NCI-H1694 treated with DMSO at 0.1 percent for 48 hours (cell line): ENCODE measurements around the gene SETD2.
"Not testable (repeated sequence)": the region's sequence is repeated elsewhere in the genome, so short reads cannot be mapped to it uniquely, and the experiment has no call there.

ENCODE experiments used
- DNase-seq: peaks from one replicate; lab custom pipeline; 2025; lab: John Stamatoyannopoulos, UW

SETD2 gene

GRCh38 chr3:47149339-47149933 lies 14.5 kb downstream of the SETD2 start:
- no peak for DNase-seq

GRCh38 chr3:47145272-47145671 lies 18.6 kb downstream of the SETD2 start:
- DNase-seq = no peak

- DNase-seq = no peak
These were observed 20.8 kb downstream of the SETD2 start for GRCh38 chr3:47143068-47143467.

- not testable (repeated sequence) for DNase-seq
These were observed 21.4 kb downstream of the SETD2 start for GRCh38 chr3:47142536-47142935.

- not testable (repeated sequence) for DNase-seq
These were observed 22.9 kb downstream of the SETD2 start for GRCh38 chr3:47140973-47141461.

DNA sequence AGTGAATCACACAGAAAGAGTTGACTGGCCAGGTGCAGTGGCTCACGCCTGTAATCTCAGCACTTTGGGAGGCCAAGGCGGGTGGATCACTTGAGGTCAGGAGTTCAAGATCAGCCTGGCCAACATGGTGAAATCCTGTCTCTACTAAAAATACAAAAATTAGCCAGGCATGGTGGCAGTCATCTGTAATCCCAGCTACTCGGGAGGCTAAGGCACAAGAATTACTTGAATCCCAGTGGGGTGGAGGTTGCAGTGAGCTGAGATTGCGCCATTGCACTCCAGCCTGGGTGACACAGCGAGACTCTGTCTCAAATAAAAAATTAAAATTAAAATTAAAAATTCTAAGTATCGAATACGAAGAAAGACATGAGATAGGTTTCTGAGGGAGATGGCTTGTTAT lies 23.4 kb downstream of the SETD2 start:
- DNase-seq = not testable (repeated sequence)

DNA sequence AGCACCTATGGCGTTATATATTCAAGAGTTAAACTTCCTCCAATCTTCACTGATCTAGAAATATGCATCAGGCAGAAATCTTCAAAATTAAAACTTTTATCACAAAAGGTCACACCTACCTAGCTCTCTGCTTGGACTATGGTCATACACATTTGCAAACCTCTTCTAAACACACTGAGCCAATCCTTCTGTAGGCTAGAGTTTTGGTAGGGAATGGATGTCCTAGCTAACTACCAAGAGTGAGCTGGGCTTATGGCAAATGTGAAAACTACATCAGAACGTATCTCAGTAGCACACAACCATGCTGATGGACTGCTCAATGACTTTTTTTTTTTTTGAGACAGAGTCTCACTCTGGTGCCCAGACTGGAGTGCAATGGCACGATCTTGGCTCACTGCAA lies 29.6 kb downstream of the SETD2 start:
- no peak for DNase-seq

DNA sequence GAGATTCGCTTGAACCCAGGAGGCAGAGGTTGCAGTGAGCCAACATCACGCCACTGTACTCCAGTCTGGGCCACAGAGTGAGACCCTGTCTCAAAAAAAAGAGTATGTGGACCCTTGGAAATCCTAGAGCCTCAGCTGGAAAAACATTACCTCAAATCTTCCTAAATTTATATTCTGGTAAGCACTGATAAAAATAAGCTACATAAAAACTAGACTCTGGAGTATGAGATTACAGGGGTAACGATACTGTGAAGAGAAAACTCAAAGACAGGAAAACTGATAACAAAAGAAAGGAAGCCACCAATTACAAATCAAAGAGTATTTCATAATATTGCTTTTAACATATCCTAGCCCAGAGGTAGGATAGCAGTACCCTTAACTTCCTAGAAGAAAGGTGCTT lies 30.3 kb downstream of the SETD2 start:
- no peak for DNase-seq

DNA sequence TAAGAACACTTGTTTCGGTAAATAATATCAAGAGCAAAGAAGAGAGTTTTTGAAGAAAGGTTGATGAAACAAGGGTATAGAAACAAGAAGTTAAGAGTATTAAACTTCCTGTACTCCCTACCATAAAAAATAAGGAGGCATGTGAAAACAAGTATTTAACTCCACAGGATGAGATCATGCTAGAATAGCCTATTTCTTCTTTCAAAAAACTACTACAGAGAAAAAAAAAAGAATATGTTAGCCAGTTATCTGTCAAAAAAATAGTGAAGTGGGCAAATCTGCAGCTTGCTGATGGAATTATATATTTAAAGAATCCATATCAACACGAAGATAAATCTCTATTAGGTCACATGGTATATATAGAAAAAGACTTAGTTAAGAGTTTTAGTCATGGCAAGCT lies 33.4 kb downstream of the SETD2 start:
- no peak for DNase-seq

GRCh38 chr3:47128137-47128536 lies 35.8 kb downstream of the SETD2 start:
- no peak for DNase-seq

DNA sequence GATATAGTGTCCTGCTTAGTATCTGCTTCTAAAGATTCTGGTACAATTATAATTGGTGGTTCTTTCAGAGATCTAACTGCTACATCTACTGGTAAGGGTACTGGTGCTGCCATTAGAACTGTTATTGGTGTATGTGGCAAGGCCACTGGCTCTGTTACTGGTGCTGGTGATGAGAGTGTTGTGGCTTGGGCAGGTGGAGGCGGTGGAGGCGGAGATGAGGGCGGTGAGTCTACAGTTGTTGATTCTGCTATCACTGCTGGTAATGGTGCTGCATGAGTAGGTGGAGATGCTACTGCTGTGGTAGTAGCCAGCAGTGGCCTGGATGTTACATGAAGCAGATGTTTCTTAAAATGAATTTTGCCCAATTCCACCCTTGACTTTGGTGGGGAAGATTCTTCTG lies 40.1 kb downstream of the SETD2 start:
- no peak for DNase-seq

DNA sequence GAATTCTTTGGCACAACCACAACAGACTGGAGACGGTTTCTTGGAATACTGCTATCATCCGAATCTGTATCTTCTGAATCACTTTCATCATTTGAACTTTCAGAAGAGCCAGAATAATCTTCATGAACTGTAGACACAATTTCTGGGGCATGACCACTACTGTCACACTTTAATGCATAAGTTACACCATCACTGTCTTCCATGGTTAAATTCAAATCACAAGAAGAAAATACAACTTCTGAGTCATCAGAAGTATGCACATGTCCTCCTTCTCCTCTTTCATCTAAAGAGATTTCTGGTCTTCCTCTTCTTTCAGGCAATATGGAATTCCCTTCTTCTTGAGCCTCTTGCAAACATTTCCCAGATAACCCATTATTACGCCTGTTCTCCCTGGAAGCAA lies 42.5 kb downstream of the SETD2 start:
- no peak for DNase-seq

DNA sequence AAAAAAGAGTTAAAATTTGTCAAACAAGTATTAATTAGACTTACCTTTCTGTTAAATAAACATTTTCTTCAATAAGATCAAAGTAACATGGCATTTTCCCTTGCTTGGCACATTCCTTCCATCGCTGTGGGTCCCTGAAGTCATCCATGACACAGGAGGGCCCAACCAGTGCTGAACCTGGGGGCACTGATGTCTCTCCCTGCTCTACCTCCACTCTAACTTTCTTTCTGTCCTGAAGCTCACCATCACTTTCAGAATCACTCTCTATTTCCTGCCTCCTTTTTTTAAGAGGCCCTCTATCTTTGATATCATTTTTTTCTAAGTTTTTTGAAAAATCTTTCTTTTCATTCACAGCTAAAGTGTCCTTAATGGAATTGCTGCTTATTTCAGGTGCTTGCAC lies 43.8 kb downstream of the SETD2 start:
- DNase-seq = no peak

GRCh38 chr3:47119387-47119786 lies 44.5 kb downstream of the SETD2 start:
- not testable (repeated sequence) for DNase-seq

GRCh38 chr3:47117807-47118364 lies 46.0 kb downstream of the SETD2 start:
- DNase-seq = no peak

- DNase-seq = not testable (repeated sequence)
These were observed 48.4 kb downstream of the SETD2 start for GRCh38 chr3:47115524-47115923.

DNA sequence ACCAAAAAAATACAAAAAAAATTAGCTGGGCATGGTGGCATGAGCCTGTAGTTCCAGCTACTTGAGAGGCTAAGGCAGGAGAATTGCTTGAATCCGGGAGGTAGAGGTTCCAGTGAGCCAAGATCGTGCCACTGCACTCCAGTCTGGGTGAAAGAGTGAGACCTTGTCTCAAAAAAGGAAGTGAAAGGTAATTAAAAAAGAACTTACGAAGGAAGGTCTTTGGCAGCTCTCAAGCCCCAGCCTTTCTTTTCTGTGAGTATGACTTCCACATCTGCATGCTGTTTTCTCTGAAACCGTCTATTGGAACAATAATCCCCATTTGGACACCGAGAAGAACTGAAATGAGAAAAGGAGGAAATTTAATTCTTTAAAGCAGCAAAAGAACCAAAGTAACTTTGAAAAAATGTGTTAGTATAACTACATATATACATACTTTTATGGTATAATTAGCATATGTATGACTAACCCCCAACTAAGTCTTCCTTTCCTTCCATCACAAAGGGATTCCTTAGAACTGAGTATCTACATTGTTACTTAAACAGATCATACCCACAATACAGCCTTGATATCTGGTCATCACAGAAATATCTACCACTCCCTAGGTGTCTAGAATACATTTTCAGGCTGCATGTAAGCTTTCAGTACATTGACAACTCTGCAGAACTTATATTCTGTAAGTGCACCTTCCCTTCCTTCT lies 50.1 kb downstream of the SETD2 start:
- DNase-seq = no peak

GRCh38 chr3:47112997-47113396 lies 50.9 kb downstream of the SETD2 start:
- DNase-seq = no peak

DNA sequence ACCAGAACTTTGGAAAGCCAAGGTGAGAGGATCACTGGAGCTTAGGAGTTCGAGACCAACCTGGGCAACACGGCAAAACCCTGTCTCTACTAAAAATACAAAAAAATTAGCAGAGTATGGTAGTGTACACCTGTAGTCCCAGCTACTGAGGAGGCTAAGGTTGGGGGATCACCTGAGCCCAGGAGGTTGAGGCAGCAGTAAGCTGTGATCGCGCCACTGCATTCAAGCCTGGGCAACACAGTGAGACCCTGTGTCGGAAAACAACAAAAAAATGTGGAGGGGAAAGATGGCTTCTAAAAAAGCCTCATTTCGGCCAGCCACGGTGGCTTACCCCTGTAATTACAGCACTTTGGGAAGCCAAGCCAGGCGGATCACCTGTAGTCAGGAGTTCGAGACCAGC lies 54.5 kb downstream of the SETD2 start:
- DNase-seq = no peak

- DNase-seq = no peak
These were observed 55.4 kb downstream of the SETD2 start for GRCh38 chr3:47108546-47108945.

GRCh38 chr3:47104259-47104658 lies 59.7 kb downstream of the SETD2 start:
- no peak for DNase-seq

- no peak for DNase-seq
These were observed 60.3 kb downstream of the SETD2 start for GRCh38 chr3:47103619-47104018.

DNA sequence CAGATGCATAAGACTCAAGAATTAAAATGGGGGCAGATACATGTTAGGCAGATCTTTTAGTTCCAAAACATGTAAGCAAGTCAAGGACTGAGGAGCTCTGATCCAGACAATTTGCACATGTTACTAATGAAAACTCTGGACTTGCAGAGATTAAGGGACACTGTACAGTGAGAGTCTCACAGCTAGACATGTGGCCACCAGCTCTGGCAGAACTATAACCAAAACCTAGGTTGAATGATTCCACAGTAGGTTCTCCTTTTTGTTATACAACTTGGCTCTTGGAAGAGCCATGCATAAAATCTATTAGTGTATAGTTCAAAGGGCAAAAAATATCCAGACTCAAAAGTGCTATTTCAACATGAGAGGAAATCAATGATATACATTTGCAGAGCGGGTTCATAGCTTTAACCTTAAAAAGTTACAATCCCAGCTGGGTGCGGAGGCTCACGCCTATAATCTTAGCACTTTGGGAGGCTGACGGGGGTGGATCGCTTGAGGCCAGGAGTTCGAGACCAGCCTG lies 61.8 kb downstream of the SETD2 start:
- no peak for DNase-seq
